ENCODE data around the gene VOPP1.

DNA sequence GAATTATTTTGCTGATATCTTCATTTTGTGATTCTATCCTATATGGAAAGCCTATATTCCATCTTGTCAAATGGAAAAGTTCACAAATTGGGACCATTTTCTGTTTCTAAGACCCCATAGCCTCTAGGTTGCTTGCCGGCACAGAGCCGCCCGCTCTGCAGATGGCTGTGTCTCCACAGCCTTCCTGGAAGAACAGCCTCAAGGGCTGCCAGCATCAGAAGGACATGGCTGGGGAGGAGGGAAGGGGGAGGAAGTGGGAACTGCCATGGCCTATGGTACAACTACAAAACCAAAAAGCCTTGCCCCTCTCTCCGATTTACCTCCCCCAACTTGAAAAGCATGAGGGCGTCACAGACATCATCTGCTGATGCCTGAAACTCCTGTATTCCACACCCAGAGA, 131.3 kb downstream of the VOPP1 start:
- TF ChIP-seq, protein P1, sequence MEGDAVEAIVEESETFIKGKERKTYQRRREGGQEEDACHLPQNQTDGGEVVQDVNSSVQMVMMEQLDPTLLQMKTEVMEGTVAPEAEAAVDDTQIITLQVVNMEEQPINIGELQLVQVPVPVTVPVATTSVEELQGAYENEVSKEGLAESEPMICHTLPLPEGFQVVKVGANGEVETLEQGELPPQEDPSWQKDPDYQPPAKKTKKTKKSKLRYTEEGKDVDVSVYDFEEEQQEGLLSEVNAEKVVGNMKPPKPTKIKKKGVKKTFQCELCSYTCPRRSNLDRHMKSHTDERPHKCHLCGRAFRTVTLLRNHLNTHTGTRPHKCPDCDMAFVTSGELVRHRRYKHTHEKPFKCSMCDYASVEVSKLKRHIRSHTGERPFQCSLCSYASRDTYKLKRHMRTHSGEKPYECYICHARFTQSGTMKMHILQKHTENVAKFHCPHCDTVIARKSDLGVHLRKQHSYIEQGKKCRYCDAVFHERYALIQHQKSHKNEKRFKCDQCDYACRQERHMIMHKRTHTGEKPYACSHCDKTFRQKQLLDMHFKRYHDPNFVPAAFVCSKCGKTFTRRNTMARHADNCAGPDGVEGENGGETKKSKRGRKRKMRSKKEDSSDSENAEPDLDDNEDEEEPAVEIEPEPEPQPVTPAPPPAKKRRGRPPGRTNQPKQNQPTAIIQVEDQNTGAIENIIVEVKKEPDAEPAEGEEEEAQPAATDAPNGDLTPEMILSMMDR (IDR thresholded peaks at IDR 0.05): no peak
- no peak for TF ChIP-seq POLR2A (IDR thresholded peaks at IDR 0.05)

Measured in suprapubic skin (tissue), 3 donors.